ENCODE results near the gene NDST3. TPM values are rescaled to one million over a fixed set of nuclear protein-coding genes. Genes with fewer than 3 reads are reported as not detected.

Gene NDST3
- total RNA-seq, 2 experiments from 2014 or later, result not detected

- Mint-ChIP-seq H3K36me3 (no peaks in the 10 kb centered on the region), H3K4me1 (peaks cover 6% of the 10 kb centered on the region), H3K9me3 (no peaks in the 10 kb centered on the region), H3K27ac (no peak overlapping the region), H3K27me3 (peaks cover 31% of the 10 kb centered on the region), H3K4me3 (no peak overlapping the region)
- no peak for DNase-seq
Measured at GRCh38 chr4:118037955-118038354, 3.7 kb downstream of the NDST3 start.

- H3K27me3 Mint-ChIP-seq, result peaks cover 3% of the 10 kb centered on the region
- H3K9me3 Mint-ChIP-seq, result peaks cover 6% of the 10 kb centered on the region
- no peak overlapping the region for H3K27ac Mint-ChIP-seq
- H3K4me3 Mint-ChIP-seq, result no peak overlapping the region
- H3K36me3 Mint-ChIP-seq, result peaks cover 2% of the 10 kb centered on the region
- DNase-seq, result no peak
- no peaks in the 10 kb centered on the region for H3K4me1 Mint-ChIP-seq
Measured at GRCh38 chr4:118046323-118046722, 12.0 kb downstream of the NDST3 start.

- H3K4me3 Mint-ChIP-seq, result no peak overlapping the region
- no peak overlapping the region for H3K27ac Mint-ChIP-seq
- H3K27me3 Mint-ChIP-seq, result peaks cover 3% of the 10 kb centered on the region
- H3K36me3 Mint-ChIP-seq, result peaks cover 2% of the 10 kb centered on the region
- no peak for DNase-seq
- peaks cover 6% of the 10 kb centered on the region for H3K9me3 Mint-ChIP-seq
- H3K4me1 Mint-ChIP-seq, result no peaks in the 10 kb centered on the region
Measured at GRCh38 chr4:118047043-118047442, 12.8 kb downstream of the NDST3 start.

GRCh38 chr4:118058955-118059354, 24.7 kb downstream of the NDST3 start:
- peaks cover 4% of the 10 kb centered on the region for H3K27me3 Mint-ChIP-seq
- no peak overlapping the region for H3K4me3 Mint-ChIP-seq
- H3K4me1 Mint-ChIP-seq, result no peaks in the 10 kb centered on the region
- no peak for DNase-seq
- H3K27ac Mint-ChIP-seq, result no peak overlapping the region
- no peaks in the 10 kb centered on the region for H3K9me3 Mint-ChIP-seq
- no peaks in the 10 kb centered on the region for H3K36me3 Mint-ChIP-seq

GRCh38 chr4:118059397-118059796, 25.1 kb downstream of the NDST3 start:
- peaks cover 4% of the 10 kb centered on the region for H3K27me3 Mint-ChIP-seq
- H3K27ac Mint-ChIP-seq, result no peak overlapping the region
- no peak overlapping the region for H3K4me3 Mint-ChIP-seq
- H3K9me3 Mint-ChIP-seq, result no peaks in the 10 kb centered on the region
- no peaks in the 10 kb centered on the region for H3K4me1 Mint-ChIP-seq
- H3K36me3 Mint-ChIP-seq, result no peaks in the 10 kb centered on the region
- no peak for DNase-seq

GRCh38 chr4:118076958-118077766, 42.9 kb downstream of the NDST3 start:
- Mint-ChIP-seq H3K27me3 (peaks cover 4% of the 10 kb centered on the region), H3K9me3 (no peaks in the 10 kb centered on the region), H3K36me3 (no peaks in the 10 kb centered on the region), H3K4me3 (no peak overlapping the region), H3K4me1 (no peaks in the 10 kb centered on the region), H3K27ac (no peak overlapping the region)
- no peak for DNase-seq

GRCh38 chr4:118077767-118078105, 43.5 kb downstream of the NDST3 start:
- Mint-ChIP-seq H3K27ac (no peak overlapping the region), H3K4me1 (peaks cover 1% of the 10 kb centered on the region), H3K27me3 (peaks cover 4% of the 10 kb centered on the region), H3K36me3 (no peaks in the 10 kb centered on the region), H3K9me3 (no peaks in the 10 kb centered on the region), H3K4me3 (no peak overlapping the region)
- no peak for DNase-seq

GRCh38 chr4:118081434-118081833, 47.1 kb downstream of the NDST3 start:
- H3K27me3 Mint-ChIP-seq, result no peaks in the 10 kb centered on the region
- no peak overlapping the region for H3K27ac Mint-ChIP-seq
- DNase-seq, result no peak
- H3K4me1 Mint-ChIP-seq, result peaks cover 6% of the 10 kb centered on the region
- H3K4me3 Mint-ChIP-seq, result no peak overlapping the region
- H3K36me3 Mint-ChIP-seq, result no peaks in the 10 kb centered on the region
- no peaks in the 10 kb centered on the region for H3K9me3 Mint-ChIP-seq

- H3K9me3 Mint-ChIP-seq, result no peaks in the 10 kb centered on the region
- no peak overlapping the region for H3K4me3 Mint-ChIP-seq
- H3K27me3 Mint-ChIP-seq, result no peaks in the 10 kb centered on the region
- no peak overlapping the region for H3K27ac Mint-ChIP-seq
- no peaks in the 10 kb centered on the region for H3K36me3 Mint-ChIP-seq
- DNase-seq, result no peak
- peaks cover 8% of the 10 kb centered on the region for H3K4me1 Mint-ChIP-seq
Measured at GRCh38 chr4:118082182-118082581, 47.9 kb downstream of the NDST3 start.

GRCh38 chr4:118085700-118086099, 51.4 kb downstream of the NDST3 start:
- H3K36me3 Mint-ChIP-seq, result no peaks in the 10 kb centered on the region
- no peak overlapping the region for H3K4me3 Mint-ChIP-seq
- no peak overlapping the region for H3K27ac Mint-ChIP-seq
- H3K4me1 Mint-ChIP-seq, result peaks cover 8% of the 10 kb centered on the region
- DNase-seq, result no peak
- no peaks in the 10 kb centered on the region for H3K27me3 Mint-ChIP-seq
- no peaks in the 10 kb centered on the region for H3K9me3 Mint-ChIP-seq

- peaks cover 8% of the 10 kb centered on the region for H3K4me1 Mint-ChIP-seq
- no peaks in the 10 kb centered on the region for H3K27me3 Mint-ChIP-seq
- H3K36me3 Mint-ChIP-seq, result no peaks in the 10 kb centered on the region
- H3K9me3 Mint-ChIP-seq, result no peaks in the 10 kb centered on the region
- H3K4me3 Mint-ChIP-seq, result no peak overlapping the region
- no peak overlapping the region for H3K27ac Mint-ChIP-seq
- DNase-seq, result no peak
Measured at GRCh38 chr4:118086344-118086743, 52.1 kb downstream of the NDST3 start.

- no peaks in the 10 kb centered on the region for H3K9me3 Mint-ChIP-seq
- DNase-seq, result no peak
- H3K27me3 Mint-ChIP-seq, result no peaks in the 10 kb centered on the region
- H3K4me3 Mint-ChIP-seq, result no peak overlapping the region
- H3K36me3 Mint-ChIP-seq, result no peaks in the 10 kb centered on the region
- peaks cover 8% of the 10 kb centered on the region for H3K4me1 Mint-ChIP-seq
- no peak overlapping the region for H3K27ac Mint-ChIP-seq
Measured at GRCh38 chr4:118087366-118087765, 53.1 kb downstream of the NDST3 start.

- H3K4me1 Mint-ChIP-seq, result no peaks in the 10 kb centered on the region
- H3K4me3 Mint-ChIP-seq, result no peak overlapping the region
- H3K36me3 Mint-ChIP-seq, result no peaks in the 10 kb centered on the region
- H3K27me3 Mint-ChIP-seq, result no peaks in the 10 kb centered on the region
- no peaks in the 10 kb centered on the region for H3K9me3 Mint-ChIP-seq
- no peak for DNase-seq
- no peak overlapping the region for H3K27ac Mint-ChIP-seq
Measured at GRCh38 chr4:118099106-118099505, 64.8 kb downstream of the NDST3 start.

GRCh38 chr4:118102195-118102594, 67.9 kb downstream of the NDST3 start:
- Mint-ChIP-seq H3K27ac (no peak overlapping the region), H3K27me3 (no peaks in the 10 kb centered on the region), H3K9me3 (no peaks in the 10 kb centered on the region), H3K4me3 (no peak overlapping the region), H3K4me1 (no peaks in the 10 kb centered on the region), H3K36me3 (no peaks in the 10 kb centered on the region)
- DNase-seq, result no peak

GRCh38 chr4:118112117-118113046, 78.1 kb downstream of the NDST3 start:
- no peaks in the 10 kb centered on the region for H3K27me3 Mint-ChIP-seq
- peaks cover 6% of the 10 kb centered on the region for H3K9me3 Mint-ChIP-seq
- H3K4me1 Mint-ChIP-seq, result no peaks in the 10 kb centered on the region
- no peak overlapping the region for H3K27ac Mint-ChIP-seq
- H3K36me3 Mint-ChIP-seq, result no peaks in the 10 kb centered on the region
- no peak for DNase-seq
- no peak overlapping the region for H3K4me3 Mint-ChIP-seq

Measured in activated naive CD8-positive, alpha-beta T cell treated with anti-CD3 and anti-CD28 coated beads for 36 hours (primary cell).